PC-3 (cell line): ENCODE measurements around the gene ACTN4.

Experiments used
- CTCF ChIP-seq: fragments of 300-600 bp; sonication (generic); conservative IDR thresholded peaks from 2 replicates; pipeline ENCODE4 v1.5.1; 2017; ENCODE audit warnings: antibody characterized with exemption, low read depth, mild to moderate bottlenecking, low read length
- EZH2phosphoT487 ChIP-seq: fragments of 300-600 bp; sonication (generic); IDR thresholded peaks from 2 replicates; pipeline ENCODE4 v1.6.1; 2018; ENCODE audit warnings: mild to moderate bottlenecking, antibody characterized with exemption, low read length, borderline replicate concordance

GRCh38 chr19:38722947-38723605, 75.6 kb downstream of the ACTN4 start:
- TF ChIP-seq EZH2phosphoT487 (no peak), CTCF (no peak)
